Measurements from ENCODE around the gene AKAP13.

GRCh38 chr15:85614059-85614458 lies 233.7 kb downstream of the AKAP13 start:
- TF ChIP-seq GATA2 (IDR thresholded peaks at IDR 0.05; ENCODE audit: low read depth, low read length) (no peak), GATA3 (IDR thresholded peaks at IDR 0.05; ENCODE audit: low read depth, low read length) (no peak)
